H1 (cell line): Measurements from ENCODE around the gene KLHL7. TPM values are rescaled to one million over a fixed set of nuclear protein-coding genes. Genes with fewer than 3 reads are reported as not detected.

Source experiments
- BCL11A ChIP-seq, 2 experiments: IDR thresholded peaks; one replicate each; pipeline ENCODE4 v1.6.1; 2011; ENCODE audit warnings: low read depth in 2 of 2, low read length in 2 of 2, mild to moderate bottlenecking in 2 of 2
- CBX5 ChIP-seq: fragments of 300-800, 300-1000 bp; sonication (generic); IDR thresholded peaks from 2 replicates; pipeline ENCODE4 v1.7.1; 2016; ENCODE audit warnings: antibody characterized with exemption, low read length, low read depth
- CBX8 ChIP-seq: fragments of 300-800, 300-1000 bp; sonication (generic); IDR thresholded peaks from 2 replicates; pipeline ENCODE4 v1.7.1; 2016; ENCODE audit warnings: low read depth, low read length, borderline replicate concordance
- CREB1 ChIP-seq: IDR thresholded peaks from 2 replicates; pipeline ENCODE4 v1.6.1; 2012; ENCODE audit warnings: inconsistent platforms
- EGR1 ChIP-seq: IDR thresholded peaks from 2 replicates; pipeline ENCODE4 v1.6.1; 2011; ENCODE audit warnings: low read depth, low read length, borderline replicate concordance
- HDAC6 ChIP-seq: IDR thresholded peaks from one replicate; pipeline ENCODE4 v1.7.1; 2012; ENCODE audit warnings: low read depth, mild to moderate bottlenecking, inconsistent platforms, low read length, moderate library complexity
- JUND ChIP-seq: IDR thresholded peaks from 2 replicates; pipeline ENCODE4 v1.6.1; 2011; ENCODE audit warnings: mild to moderate bottlenecking, improper control_type of control experiment, low read length
- KDM1A ChIP-seq: fragments of 200-600, 300-600 bp; sonication (generic); IDR thresholded peaks from 2 replicates; pipeline ENCODE4 v1.7.1; 2016; ENCODE audit warnings: mild to moderate bottlenecking, low read length, borderline replicate concordance
- MAFK ChIP-seq: IDR thresholded peaks from 2 replicates; pipeline ENCODE4 v1.6.1; 2012; ENCODE audit warnings: low read depth, mild to moderate bottlenecking, improper control_type of control experiment, low read length
- POLR2A ChIP-seq, 2 experiments: IDR thresholded peaks; 1 replicate in 1 of 2; 2 replicates in 1 of 2; pipeline ENCODE4 v1.6.1; 2011; ENCODE audit warnings: low read depth in 2 of 2, low read length in 2 of 2, mild to moderate bottlenecking in 2 of 2; ENCODE audit errors: control extremely low read depth in 1 of 2
- POLR2AphosphoS5 ChIP-seq: IDR thresholded peaks from 2 replicates; pipeline ENCODE4 v1.6.1; 2011; ENCODE audit warnings: low read depth, low read length
- RAD21 ChIP-seq, 2 experiments: IDR thresholded peaks in 1 of 2; conservative IDR thresholded peaks in 1 of 2; 2 replicates each; pipeline ENCODE4 v1.6.1; 2011; ENCODE audit warnings: low read depth in 2 of 2, low read length in 2 of 2, improper control_type of control experiment in 1 of 2, inconsistent platforms in 1 of 2, mild to moderate bottlenecking in 1 of 2, moderate library complexity in 1 of 2
- RBBP5 ChIP-seq: IDR thresholded peaks from 2 replicates; pipeline ENCODE4 v1.7.1; 2012; ENCODE audit warnings: low read depth, mild to moderate bottlenecking, inconsistent platforms, low read length, moderate library complexity, borderline replicate concordance
- RXRA ChIP-seq: IDR thresholded peaks from 2 replicates; pipeline ENCODE4 v1.6.1; 2011; ENCODE audit warnings: low read depth, mild to moderate bottlenecking, low read length, moderate library complexity; ENCODE audit not compliant: insufficient read depth
- SAP30 ChIP-seq: fragments of 300-600 bp; sonication (generic); IDR thresholded peaks from 2 replicates; pipeline ENCODE4 v1.7.1; 2012; ENCODE audit warnings: low read length, moderate library complexity, mild to moderate bottlenecking, inconsistent platforms; ENCODE audit not compliant: insufficient read depth, insufficient replicate concordance
- SRF ChIP-seq: IDR thresholded peaks from 2 replicates; pipeline ENCODE4 v1.6.1; 2011; ENCODE audit warnings: mild to moderate bottlenecking, low read depth, low read length, moderate library complexity
- TBP ChIP-seq: IDR thresholded peaks from 2 replicates; pipeline ENCODE4 v1.6.1; 2011; ENCODE audit warnings: low read depth, low read length, improper control_type of control experiment
- ZNF274 ChIP-seq: IDR thresholded peaks from 2 replicates; pipeline ENCODE4 v1.7.0; 2012; ENCODE audit warnings: low read length, borderline replicate concordance; ENCODE audit errors: extremely low read depth
- polyA plus RNA-seq, 7 experiments: library from polyadenylated mRNA; depleted of rRNA in 3 of 7; stranded (reverse) in 5 of 7; unstranded in 2 of 7; fragments of >200 nt in 5 of 7; fragments of 200-250 nt in 2 of 7; gene quantifications; 1 replicate in 5 of 7; 2 replicates in 1 of 7; 4 replicates in 1 of 7; pipeline versions ENCODE4 v1.2.1 to v1.2.3, GENCODE V29; 2011 to 2013; ENCODE audit warnings: missing spikeins in 2 of 7, mixed read lengths in 2 of 7
- total RNA-seq: library from RNA; stranded (reverse); fragmentation: NEBNext Ultra II Directional; extraction: Animal tissue kit (Norgen Biotek cat#: 25700); gene quantifications from 2 replicates; pipeline ENCODE4 v1.2.1, GENCODE V29; 2021
- TF ChIP-seq, protein P1 (sequence below), 3 experiments: IDR thresholded peaks; 1 replicate in 2 of 3; 2 replicates in 1 of 3; pipeline versions ENCODE4 v1.5.1 to v1.6.1; 2011; ENCODE audit warnings: low read length in 3 of 3, mild to moderate bottlenecking in 3 of 3, inconsistent platforms in 2 of 3, low read depth in 1 of 3, moderate library complexity in 1 of 3; ENCODE audit not compliant: insufficient read depth in 1 of 3; ENCODE audit errors: control extremely low read depth in 1 of 3

KLHL7 gene
- total and polyA plus RNA-seq, 2 of the 8 experiments (the other 6 are each of a cell fraction or from before 2014, with no cell fraction given), result 65.3 to 115 TPM

DNA sequence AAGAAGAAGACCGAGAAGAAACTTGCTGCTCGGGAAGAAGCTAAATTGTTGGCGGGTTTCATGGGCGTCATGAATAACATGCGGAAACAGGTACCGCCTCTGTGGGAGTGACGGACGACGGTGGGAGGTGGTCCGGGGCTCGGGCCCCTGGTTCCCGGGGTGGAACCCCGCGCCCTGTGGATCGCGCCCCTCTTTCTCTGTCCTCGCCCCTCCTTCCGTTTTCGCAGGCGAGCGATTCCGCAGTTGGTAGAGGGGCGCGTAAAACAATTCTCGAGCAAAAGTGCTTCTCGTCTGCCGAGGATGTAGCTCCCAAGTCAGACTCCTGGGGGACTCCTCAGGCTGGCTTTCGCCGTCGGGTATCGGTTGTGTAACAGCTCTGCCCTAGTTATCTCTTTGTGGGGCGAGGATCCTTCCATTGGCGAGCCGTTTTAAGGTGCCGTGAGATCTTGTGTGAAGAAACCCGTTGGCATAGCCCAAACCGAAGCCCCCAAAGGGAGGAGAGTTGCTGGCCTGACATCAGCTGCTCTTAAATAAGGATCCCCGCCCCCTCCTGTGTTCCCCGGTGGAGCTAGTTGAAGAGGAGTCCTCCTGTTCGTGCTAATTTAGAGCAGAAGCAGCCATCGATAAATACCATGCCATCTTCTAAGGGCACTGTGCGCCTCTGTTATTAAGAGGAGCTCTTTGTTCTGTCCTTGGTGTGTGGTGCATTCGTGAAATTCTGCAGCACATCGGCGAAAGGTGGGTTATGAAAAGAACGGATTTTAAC is 655 bp downstream of the KLHL7 start (continued):
- no peak for TF ChIP-seq MAFK
- no peak for TF ChIP-seq TBP
- 0 out of 2 replicates have a peak, but pooled peaks have one; percentile 4 for TF ChIP-seq POLR2AphosphoS5
- TF ChIP-seq RXRA, result no peak
- peak in 1 of 2 experiments; percentile 25; a peak in 1 of 4 replicates for TF ChIP-seq RAD21 (IDR thresholded peaks at IDR 0.05 in 1 of 2, conservative IDR thresholded peaks at IDR 0.05 in 1 of 2; ENCODE audit: low read depth in 2 of 2, low read length in 2 of 2)
- no peak for TF ChIP-seq KDM1A
- TF ChIP-seq BCL11A (IDR thresholded peaks at IDR 0.05; ENCODE audit: low read depth in 2 of 2, low read length in 2 of 2), result no peak
- no peak for TF ChIP-seq SRF
- TF ChIP-seq SAP30, result peak; percentile 68
- no peak for TF ChIP-seq JUND
- peak in 1 of 2 experiments; percentile 9; a peak in 1 of 3 replicates for TF ChIP-seq POLR2A (IDR thresholded peaks at IDR 0.05; ENCODE audit: control extremely low read depth in 1 of 2, low read depth in 2 of 2, low read length in 2 of 2)
- TF ChIP-seq, protein P1, sequence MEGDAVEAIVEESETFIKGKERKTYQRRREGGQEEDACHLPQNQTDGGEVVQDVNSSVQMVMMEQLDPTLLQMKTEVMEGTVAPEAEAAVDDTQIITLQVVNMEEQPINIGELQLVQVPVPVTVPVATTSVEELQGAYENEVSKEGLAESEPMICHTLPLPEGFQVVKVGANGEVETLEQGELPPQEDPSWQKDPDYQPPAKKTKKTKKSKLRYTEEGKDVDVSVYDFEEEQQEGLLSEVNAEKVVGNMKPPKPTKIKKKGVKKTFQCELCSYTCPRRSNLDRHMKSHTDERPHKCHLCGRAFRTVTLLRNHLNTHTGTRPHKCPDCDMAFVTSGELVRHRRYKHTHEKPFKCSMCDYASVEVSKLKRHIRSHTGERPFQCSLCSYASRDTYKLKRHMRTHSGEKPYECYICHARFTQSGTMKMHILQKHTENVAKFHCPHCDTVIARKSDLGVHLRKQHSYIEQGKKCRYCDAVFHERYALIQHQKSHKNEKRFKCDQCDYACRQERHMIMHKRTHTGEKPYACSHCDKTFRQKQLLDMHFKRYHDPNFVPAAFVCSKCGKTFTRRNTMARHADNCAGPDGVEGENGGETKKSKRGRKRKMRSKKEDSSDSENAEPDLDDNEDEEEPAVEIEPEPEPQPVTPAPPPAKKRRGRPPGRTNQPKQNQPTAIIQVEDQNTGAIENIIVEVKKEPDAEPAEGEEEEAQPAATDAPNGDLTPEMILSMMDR (IDR thresholded peaks at IDR 0.05; ENCODE audit: control extremely low read depth in 1 of 3, insufficient read depth in 1 of 3, low read depth in 1 of 3, low read length in 3 of 3), result no peak
- no peak for TF ChIP-seq HDAC6
- peak; percentile 20 for TF ChIP-seq RBBP5
- TF ChIP-seq CREB1, result no peak
- TF ChIP-seq EGR1, result no peak
- no peak for TF ChIP-seq CBX5
- TF ChIP-seq CBX8, result no peak
- no peak for TF ChIP-seq ZNF274
